ENCODE data around the gene TIMP3.

- TF ChIP-seq GATA2 (IDR thresholded peaks at IDR 0.05; ENCODE audit: insufficient read depth, insufficient read length, low read depth, low read length) (no peak), POLR2A (IDR thresholded peaks at IDR 0.05; ENCODE audit: low read depth, low read length) (no peak), POLR2AphosphoS5 (IDR thresholded peaks at IDR 0.05; ENCODE audit: insufficient read depth, low read depth, low read length) (no peak), CTCF (IDR thresholded peaks at IDR 0.05; ENCODE audit: extremely low read depth in 1 of 2, insufficient read depth in 1 of 2, low read depth in 1 of 2, low read length in 2 of 2) (no peak), JUN (IDR thresholded peaks at IDR 0.05; ENCODE audit: borderline replicate concordance, insufficient read depth, insufficient read length, low read depth) (no peak), EZH2 (IDR thresholded peaks at IDR 0.05; ENCODE audit: borderline replicate concordance, low read depth, low read length, severe bottlenecking) (no peak), MYC (IDR thresholded peaks at IDR 0.05; ENCODE audit: low read depth, low read length) (no peak), FOS (IDR thresholded peaks at IDR 0.05; ENCODE audit: borderline replicate concordance, insufficient read depth, low read length) (no peak)
- TF ChIP-seq, protein P1, sequence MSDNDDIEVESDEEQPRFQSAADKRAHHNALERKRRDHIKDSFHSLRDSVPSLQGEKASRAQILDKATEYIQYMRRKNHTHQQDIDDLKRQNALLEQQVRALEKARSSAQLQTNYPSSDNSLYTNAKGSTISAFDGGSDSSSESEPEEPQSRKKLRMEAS (IDR thresholded peaks at IDR 0.05; ENCODE audit: insufficient read depth, insufficient read length) = no peak
Measured at GRCh38 chr22:32776397-32776796, 25.1 kb upstream of the TIMP3 start.
